NOMO-1 (cell line): ENCODE measurements around the gene GCNT1.
A peak's percentile ranks its signal among the peaks of the same experiment; 100 is the strongest.
"Not testable (repeated sequence)": the region's sequence is repeated elsewhere in the genome, so short reads cannot be mapped to it uniquely, and the experiment has no call there.

Source experiments
- DNase-seq, 2 experiments: peaks; one replicate each; lab custom pipeline; 2025; ENCODE audit not compliant: unreplicated experiment in 2 of 2; lab: John Stamatoyannopoulos, UW

Gene GCNT1

DNA sequence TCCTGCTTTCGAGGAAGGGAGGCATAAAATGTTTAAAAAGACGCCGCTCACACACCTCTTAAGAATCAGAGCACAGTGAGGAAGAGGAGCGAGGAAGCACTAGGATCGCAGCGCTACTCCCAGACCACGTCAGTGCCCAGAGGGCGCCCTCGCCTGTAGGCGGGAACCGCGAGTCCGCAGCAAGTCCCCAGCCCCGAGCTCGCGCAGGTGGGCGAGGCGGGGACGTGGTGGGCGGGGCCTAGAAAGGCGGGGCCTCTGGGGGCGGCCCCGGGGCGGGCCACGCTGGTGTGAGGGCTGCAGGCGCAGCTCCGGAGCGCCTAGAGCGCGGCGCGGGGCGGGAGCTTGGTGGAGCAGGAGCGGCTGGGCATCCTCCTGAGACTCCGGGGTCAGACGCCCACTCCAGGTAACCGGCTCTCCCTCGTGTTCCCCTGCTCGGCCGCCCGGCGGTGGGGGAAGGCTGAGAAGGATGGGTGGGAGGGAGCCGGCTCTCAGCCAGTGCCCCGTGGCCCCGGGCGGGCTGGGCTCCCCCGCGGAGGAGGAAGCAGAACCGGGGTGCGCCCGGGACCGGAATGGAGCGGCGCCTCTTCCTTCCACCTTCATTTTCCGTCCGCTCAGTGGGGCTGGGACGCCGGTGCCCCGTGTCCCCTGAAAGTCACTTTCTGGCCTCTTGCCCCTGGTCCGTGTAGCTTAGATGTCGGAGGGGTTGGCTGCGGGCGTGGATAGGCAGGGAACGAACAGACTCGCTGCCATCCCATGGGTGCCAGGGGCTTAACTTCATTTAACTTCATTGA is at the start of gene GCNT1:
GCNT1 (plus strand) TSS at position 280 of the 791 bp plus-strand sequence. CDS start 43,200 bp downstream, outside the sequence.
- DNase-seq, result peak; percentile 61 to 69

DNA sequence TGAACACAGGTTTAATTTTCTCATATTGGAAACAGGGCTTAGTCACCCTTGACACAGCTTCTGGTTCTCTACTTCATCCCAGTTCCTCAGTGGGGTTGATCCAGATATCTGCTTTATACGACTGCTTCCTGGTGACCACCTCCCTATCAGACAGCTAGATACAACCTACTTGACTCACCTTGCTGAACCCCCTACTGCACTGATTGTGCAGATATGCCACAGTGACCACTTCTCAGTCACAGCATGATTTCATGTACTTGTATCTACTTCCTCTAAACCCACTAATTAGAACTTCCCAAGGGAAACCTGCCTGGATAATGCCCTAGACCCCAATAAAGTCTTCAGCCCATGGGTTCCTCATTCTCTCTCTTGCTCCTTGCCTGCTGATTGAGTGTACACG is 46.3 kb upstream of the GCNT1 start:
- no peak for DNase-seq

DNA sequence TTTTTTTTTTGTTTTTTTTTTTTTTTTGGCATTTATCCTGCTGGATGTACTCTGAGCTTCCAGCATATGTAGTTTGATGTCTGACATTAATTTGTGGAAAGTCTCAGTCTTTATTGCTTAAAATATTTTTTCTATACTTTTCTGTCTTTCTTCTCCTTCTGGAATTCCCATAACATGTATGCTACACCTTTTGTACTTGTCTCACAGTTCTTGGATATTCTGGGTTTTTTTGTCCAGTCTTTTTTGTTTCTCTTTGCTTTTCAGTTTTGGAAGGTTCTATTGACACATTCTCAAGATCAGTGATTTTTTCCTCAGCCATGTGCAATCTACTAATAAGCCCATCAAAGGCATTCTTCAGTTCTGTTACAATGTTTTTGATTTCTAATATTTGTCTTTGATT is 45.3 kb upstream of the GCNT1 start:
- no peak for DNase-seq

DNA sequence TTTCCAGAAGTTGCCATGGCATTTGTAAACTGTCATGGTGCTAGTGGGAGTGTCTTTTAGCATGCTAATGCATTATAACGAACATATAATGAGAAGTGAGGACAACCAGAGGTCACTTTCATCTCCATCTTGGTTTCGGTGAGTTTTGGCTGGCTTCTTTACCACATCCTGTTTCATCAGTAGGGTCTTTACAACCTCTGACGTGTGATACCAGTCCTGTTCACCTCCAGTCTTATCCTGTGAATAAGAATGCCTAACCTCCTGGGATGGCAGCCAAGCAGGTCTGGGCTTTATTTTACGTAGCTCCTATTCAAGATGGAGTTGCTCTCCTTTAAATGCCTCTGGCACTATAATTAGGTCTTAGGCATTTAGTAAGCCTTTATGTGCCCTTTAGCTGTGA is 44.3 kb upstream of the GCNT1 start:
- DNase-seq, result no peak

DNA sequence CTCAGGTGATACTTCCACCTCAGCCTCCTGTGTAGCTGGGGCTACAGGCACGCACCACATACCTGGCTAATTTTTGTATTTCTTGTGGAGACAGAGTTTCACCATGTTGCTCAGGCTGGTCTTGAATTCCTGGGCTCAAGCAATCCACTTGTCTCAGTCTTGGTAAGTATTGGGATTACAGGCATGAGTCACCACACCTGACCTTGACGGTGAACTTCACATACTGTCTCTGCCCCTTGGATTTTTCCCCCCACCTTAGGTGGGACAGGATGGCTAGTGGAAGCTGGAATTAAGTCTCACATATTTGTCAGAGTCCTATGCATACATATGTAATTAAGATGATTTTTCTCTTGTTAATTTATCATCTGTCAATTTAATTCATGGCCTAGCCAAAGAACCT is 43.8 kb upstream of the GCNT1 start:
- DNase-seq, result no peak

DNA sequence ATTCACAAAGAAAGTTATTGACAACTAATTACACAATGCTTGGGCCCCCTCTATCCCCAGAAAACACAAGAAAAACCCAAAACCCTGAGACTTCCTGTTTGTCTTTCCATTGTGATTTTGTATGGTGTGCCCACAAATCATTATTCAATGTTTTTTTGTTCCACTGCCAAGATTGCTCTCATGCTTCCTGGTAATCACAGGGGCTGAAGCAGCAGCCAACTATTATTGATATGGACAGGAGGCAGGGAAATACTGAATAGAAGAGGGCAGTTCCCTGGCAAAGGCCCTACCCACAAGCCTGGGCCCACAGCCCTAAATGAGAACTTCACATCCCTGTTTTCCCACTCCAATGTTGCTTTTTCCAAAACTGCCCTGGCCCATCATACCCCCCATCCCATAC is 43.3 kb upstream of the GCNT1 start:
- DNase-seq, result no peak

DNA sequence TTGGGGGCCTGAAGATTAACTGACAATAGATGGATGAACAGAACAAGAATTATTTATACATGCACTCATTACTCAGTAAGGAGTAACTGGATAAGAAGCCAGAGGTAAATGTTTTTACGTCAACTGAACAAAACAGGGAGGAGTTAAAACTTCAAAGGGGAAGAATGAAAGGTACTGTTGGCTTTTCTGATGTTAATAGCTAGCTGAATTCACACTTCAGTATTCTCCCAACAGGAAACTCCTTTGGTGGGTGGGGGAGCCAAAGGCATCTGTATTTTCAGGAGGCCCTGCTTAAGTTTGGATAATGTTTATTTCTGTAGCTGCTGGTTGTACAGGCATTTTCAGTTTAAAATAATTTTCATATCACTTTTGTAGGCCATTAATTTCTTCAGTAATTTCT is 41.6 kb upstream of the GCNT1 start:
- no peak for DNase-seq

DNA sequence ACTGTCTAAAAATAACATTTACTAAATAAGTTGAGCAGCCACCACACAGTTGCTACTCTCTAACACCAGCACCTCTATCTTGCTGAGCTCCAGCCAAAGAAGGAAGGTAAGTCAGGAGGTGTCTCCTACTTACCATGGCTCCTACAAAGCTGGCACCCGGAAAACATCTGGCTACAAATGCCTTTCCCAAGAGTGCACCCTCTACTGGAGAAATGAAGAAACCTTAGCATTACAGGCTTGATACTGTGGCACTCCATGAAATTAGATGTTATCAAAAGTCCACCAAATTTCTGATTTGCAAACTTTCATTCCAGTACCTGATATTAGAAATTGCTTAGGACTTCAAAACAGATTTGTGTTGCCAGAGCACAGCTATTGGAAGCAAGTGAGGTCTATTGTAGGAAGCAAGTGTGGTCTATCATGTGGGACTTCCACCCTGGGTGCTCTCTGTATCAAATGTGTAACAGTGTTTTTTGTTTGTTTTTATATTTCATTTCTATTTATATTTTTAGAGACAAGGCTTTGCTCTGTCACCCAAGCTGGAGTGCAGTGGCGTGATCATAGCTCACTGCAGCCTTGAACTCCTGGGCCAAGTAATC is 39.1 kb upstream of the GCNT1 start:
- no peak for DNase-seq

DNA sequence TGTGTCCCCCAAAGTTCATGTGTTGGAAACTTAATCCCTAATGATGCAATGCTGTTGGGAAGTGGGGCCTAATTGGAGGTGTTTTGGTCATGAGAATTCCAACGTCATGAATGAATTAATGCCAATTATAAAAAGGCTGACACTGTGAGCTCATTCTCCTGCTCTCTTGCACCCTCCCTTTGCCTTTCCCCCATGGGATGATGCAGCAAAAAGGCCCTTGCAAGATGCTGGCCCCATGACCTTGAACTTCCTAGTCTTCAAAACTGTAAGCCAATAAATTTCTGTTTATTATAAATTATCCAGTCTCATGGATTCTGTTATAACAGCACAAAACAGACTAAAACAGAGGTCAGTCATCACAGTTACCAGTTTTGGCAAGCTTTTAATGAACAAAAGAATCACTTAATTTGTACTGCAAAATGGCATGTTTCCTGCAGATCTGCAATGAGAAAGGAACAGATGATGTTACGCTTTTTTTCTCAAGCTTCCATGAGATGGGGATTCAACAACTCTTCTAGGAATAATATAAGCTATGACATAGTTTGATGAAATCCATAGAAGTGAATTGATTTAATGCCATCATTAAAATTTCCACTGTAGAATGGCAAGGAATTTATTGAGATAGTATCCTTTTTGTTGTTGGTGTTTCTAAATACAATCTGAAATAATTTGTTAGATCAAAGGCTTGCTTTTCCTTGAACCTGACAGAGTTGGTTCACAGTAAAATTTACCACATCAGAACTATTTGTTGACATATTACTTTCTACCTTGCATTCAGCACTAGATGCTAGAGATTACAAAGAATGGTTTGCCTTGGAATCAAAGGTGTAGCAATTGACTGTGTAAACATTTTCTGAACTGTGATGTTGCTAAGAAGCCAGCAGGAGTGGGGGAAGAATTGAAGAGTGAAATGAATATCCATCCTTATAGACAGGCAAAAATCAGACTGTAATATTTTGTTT is 35.5 kb upstream of the GCNT1 start:
- no peak for DNase-seq

DNA sequence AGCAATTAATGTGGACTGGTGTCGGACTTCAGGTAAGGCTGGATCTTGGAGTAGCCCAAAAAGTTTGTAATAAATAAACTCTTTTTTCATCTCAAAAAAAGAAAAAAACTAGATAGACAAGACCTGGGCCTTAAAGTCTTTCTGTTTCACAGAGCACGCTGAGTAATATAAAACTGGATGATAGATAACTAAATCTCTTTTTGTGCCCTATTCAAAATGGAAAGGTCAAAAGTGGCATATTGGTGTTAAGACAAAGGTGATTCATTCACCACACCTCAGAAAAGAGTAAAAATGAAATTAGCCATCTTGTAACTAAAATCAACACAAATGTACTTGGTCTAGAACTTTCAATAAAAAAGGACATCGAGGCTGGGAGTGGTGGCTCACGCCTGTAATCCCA is 34.5 kb upstream of the GCNT1 start:
- no peak for DNase-seq

DNA sequence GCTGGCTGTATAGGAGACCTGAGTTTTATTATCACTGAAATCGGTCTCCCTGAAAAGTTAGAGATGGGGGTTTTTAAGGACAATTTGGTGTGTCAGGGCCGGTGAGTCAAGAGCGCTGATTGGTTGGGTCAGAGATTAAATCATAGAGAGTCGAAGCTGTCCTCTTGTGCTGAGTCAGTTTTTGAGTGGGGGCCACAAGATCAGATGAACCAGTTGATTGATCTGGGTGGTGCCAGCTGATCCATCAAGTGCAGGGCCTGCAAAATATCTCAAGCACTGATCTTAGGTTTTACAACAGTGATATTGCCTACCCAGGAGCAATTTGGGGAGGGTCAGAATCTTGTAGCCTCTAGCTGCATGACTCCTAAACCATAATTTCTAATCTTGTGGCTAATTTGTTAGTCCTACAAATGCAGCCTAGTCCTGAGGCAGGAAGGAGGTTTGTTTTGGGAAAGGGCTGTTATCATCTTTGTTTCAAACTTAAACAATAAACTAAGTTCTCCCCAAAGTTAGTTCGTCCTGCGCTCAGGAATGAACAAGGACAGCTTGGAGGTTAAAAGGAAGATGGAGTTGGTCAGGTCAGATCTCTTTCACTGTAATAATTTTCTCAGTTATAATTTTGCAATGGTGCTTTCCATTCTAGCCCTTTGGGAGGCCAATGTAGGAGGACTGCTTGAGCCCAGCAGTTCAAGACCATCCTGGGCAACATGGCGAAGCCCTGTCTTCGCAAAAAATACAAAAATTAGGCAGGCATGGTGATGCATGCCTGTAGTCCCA is 33.1 kb upstream of the GCNT1 start:
- DNase-seq, result no peak

DNA sequence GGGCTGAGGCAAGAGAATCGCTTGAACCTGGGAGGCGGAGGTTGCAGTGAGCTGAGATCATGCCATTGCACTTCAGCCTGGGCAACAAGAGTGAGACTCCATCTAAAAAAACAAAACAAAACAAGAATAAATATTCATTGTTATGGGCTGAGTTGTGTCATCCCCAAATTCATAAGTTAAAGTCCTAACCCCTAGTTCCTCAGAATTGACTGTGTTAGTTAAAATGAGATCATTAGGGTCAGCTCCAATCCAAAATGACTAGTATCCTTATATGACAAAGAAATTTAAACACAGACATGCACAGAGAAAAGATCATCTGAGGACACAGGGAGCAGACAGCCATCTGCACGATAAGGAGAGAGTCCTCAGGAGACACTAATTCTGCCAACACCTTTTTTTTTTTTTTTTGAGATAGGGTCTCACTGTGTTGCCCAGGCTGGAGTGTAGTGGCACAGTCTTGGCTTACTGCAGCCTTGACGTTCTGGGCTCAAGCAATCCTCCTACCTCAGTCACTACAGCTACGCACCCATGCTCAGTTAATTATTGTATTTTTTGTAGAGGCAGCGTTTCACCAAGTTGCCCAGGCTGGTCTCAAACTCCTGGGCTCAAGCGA is 32.1 kb upstream of the GCNT1 start:
- no peak for DNase-seq

DNA sequence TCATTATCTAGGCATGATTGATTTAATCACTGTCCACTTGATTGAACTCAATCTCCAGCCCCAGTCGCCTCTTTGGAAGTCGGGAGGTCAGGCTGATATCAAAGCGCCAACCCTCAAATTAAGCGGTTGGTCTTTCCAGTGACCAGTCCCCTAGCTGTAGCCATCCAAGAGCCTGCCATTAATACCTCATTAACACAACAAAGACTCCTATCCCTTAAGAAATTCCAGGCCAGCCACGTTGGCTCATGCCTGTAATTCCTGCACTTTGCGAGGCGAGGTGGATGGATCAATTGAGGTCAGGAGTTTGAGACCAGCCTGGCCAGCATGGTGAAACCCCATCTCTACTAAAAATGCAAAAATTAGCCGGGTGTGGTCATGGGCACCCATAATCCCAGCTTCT is 27.4 kb upstream of the GCNT1 start:
- DNase-seq, result no peak

DNA sequence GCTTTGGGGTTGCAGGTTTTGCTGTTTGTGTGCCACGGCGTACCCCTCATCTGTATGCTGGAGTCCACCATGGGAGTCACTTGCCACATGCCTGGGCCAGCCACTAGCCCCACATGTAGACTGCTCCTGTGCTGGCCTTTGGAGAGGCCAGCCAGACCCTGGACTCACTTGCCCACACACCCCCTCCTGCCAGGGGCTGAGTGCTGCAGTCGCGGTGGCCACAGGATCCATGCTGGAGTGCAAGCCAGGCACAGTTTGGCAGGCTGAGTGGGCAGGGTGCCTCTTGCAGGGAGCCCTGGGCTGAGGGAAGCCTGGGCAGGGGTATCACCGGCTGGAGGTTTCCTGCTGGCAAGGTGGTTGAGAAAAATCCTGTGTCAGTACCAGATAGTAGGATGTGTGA is 25.6 kb upstream of the GCNT1 start:
- DNase-seq, result no peak

DNA sequence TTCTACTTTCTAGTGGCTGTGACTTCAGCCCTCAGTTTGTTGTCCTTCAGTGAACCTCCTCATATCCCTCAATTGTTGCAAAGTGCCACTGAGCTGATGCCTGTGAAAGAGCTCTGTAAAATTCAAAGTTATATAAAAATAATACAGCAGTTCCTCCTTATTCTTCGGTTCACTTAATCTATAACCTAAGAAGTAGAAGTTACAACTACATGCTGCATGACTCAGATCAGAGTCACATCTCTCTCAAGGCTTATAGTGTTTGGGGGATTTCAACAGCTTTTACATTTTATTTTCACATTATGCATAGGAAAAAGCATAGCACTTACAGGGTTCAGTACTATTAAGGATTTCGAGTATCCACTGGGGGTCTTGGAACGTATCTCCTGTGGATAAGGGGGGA is 25.1 kb upstream of the GCNT1 start:
- no peak for DNase-seq

DNA sequence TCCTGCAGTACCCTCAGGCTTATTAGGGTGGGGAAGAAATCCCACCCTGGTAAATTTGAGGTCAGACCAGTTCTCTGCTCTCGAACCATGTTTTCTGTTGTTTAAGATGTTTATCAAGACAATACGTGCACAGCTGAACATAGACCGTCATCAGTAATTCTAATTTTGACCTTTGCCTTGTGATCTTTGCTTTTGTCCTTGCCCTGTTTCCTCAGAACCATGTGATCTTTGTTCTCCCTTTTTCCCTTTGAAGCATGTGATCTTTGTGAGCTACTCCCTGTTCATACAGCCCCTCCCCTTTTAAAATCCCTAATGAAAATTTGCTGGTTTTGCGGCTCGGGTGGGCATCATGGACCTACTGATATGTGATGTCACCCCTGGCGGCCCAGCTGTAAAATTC is 24.1 kb upstream of the GCNT1 start:
- not testable (repeated sequence) for DNase-seq

DNA sequence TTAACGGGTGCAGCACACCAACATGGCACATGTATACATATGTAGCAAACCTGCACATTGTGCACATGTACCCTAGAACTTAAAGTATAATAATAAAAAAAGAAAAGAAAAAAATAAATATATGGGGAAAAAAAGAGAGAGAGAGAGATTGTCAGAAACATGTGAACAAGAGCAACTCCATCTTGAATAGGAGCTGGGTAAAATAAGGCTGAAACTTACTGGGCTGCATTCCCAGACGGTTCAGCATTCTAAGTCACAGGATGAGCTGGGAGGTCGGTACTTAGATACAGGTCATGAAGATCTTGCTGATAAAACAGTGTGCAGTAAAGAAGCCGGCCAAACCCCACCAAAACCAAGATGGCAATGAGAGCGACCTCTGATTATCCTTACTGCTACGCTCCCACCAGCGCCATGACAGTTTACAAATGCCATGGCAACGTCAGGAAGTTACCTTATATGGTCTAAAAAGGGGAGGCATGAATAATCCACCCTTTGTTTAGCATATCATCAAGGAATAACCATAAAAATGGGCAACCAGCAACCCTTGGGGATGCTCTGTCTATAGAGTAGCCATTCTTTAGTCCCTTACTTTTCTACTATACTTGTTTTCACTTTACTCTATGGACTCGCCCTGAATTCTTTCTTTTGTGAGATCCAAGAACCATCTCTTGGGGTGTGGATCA is 21.8 kb upstream of the GCNT1 start:
- not testable (repeated sequence) for DNase-seq

DNA sequence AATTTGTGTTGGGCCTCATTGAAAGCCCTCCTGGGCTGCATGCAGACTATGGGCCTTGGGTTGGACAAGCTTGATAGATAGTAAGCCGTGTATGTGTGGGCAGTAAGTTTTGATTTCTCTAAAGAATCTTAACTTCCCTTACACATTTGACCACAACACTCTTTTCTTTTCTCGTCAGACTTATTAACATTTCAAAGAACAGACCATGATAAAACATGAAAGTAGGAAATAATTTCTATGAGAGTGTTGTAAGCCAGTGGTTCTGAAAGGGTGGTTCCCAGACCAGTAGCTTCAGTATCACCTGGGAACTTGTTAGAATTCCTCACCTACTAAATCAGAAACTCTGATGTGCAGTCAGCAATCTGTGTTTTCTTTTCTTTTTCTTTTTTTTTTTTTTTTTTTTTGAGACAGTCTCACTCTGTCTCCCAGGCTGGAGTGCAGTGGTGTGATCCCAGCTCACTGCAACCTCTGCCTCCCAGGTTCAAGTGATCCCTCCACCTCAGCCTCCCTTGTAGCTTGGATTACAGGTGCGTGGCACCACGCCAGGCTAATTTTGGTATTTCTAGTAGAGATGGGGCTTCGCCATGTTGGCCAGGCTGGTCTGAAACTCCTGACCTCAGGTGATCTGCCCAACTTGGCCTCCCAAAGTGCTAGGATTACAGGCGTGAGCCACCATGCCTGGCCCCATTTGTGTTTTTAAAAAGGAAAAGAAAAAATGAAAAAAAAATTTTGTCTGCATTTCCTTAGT is 20.0 kb upstream of the GCNT1 start:
- DNase-seq, result no peak
